A549 (cell line): Measurements from ENCODE around the gene TJP3.

Experiments used
- BHLHE40 ChIP-seq: IDR thresholded peaks from 2 replicates; pipeline ENCODE4 v1.6.1; 2012; ENCODE audit warnings: low read depth, low read length, inconsistent platforms
- CTCF ChIP-seq: fragments of >200 bp; sonication (Bioruptor Twin); formaldehyde crosslinking; IDR thresholded peaks from 3 replicates; pipeline ENCODE4 v1.5.1; 2016
- POLR2A ChIP-seq: IDR thresholded peaks from 2 replicates; pipeline ENCODE4 v1.6.1; 2012; ENCODE audit warnings: mild to moderate bottlenecking, low read length
- RAD21 ChIP-seq, 2 experiments: fragments of >200 bp in 1 of 2; sonication (Bioruptor Twin) in 1 of 2; formaldehyde crosslinking in 1 of 2; IDR thresholded peaks in 1 of 2; conservative IDR thresholded peaks in 1 of 2; 2 replicates in 1 of 2; 3 replicates in 1 of 2; pipeline ENCODE4 v1.6.1; 2012 to 2018; ENCODE audit warnings: inconsistent platforms in 1 of 2

GRCh38 chr19:3700242-3701032 lies 7.7 kb upstream of the TJP3 start, which contains the start of gene PIP5K1C:
- TF ChIP-seq CTCF: peak; percentile 66
- peak; percentile 47 to 49 for TF ChIP-seq RAD21 (conservative IDR thresholded peaks at IDR 0.05 in 1 of 2, IDR thresholded peaks at IDR 0.05 in 1 of 2)
- TF ChIP-seq POLR2A: peak; percentile 41
- no peak for TF ChIP-seq BHLHE40
